SK-N-SH (cell line): Measurements from ENCODE around the gene SLC8A1. TPM values are rescaled to one million over a fixed set of nuclear protein-coding genes. Genes with fewer than 3 reads are reported as not detected.

Source experiments
- CTCF ChIA-PET: fragments of 300-600, 350-600 bp; formaldehyde crosslinking; extraction: SDS; loops from one replicate; lab custom pipeline; 2021; lab: Yijun Ruan, JAX
- POLR2A ChIA-PET: fragments of 350-600 bp; sonication (Branson Sonifier 250); formaldehyde crosslinking; extraction: SDS; loops from one replicate; lab custom pipeline; 2020; ENCODE audit warnings: antibody characterized with exemption, inconsistent platforms; lab: Yijun Ruan, JAX
- DNase-seq: peaks from one replicate; pipeline ENCODE4 v3.0.0; 2012
- H2AFZ ChIP-seq: fragments of 200-600 bp; sonication (generic); 2 replicates; pipeline ENCODE4 v1.8.1; 2016; ENCODE audit warnings: antibody characterized with exemption, mild to moderate bottlenecking, low read depth
- H3F3A ChIP-seq: fragments of 200-600 bp; sonication (generic); replicated peaks from 2 replicates; pipeline ENCODE3; 2016; ENCODE audit warnings: antibody characterized with exemption, mild to moderate bottlenecking; ENCODE audit not compliant: insufficient read depth
- H3K27ac ChIP-seq, 2 experiments: fragments of 200-500 bp in 1 of 2; fragments of 200-600 bp in 1 of 2; sonication (Bioruptor generic) in 1 of 2; sonication (generic), shearing (Covaris generic) in 1 of 2; 2 replicates each; pipeline versions ENCODE4 v1.5.1 to v1.6.1; 2014 to 2016; ENCODE audit warnings: low read depth in 2 of 2, inconsistent platforms in 1 of 2, low read length in 1 of 2, mild to moderate bottlenecking in 1 of 2, mixed read lengths in 1 of 2
- H3K27me3 ChIP-seq: fragments of 200-600 bp; sonication (generic), shearing (Covaris generic); 2 replicates; pipeline ENCODE4 v1.6.1; 2016; ENCODE audit warnings: mixed run types; ENCODE audit not compliant: insufficient read depth
- H3K36me3 ChIP-seq, 2 experiments: fragments of 200-500 bp in 1 of 2; fragments of 200-600 bp in 1 of 2; sonication (Bioruptor generic) in 1 of 2; sonication (generic) in 1 of 2; replicated peaks in 1 of 2; 2 replicates each; pipeline versions ENCODE3 to v1.5.1; 2014 to 2016; ENCODE audit warnings: low read length in 1 of 2, mild to moderate bottlenecking in 1 of 2; ENCODE audit not compliant: insufficient read depth in 2 of 2, control insufficient read depth in 1 of 2
- H3K4me1 ChIP-seq, 2 experiments: fragments of 200-500 bp in 1 of 2; fragments of 200-600 bp in 1 of 2; sonication (Bioruptor generic) in 1 of 2; sonication (generic), shearing (Covaris generic) in 1 of 2; 2 replicates each; pipeline versions ENCODE4 v1.5.1 to v1.6.1; 2014 to 2016; ENCODE audit warnings: low read depth in 1 of 2, low read length in 1 of 2, mixed run types in 1 of 2; ENCODE audit not compliant: insufficient read depth in 2 of 2, control insufficient read depth in 1 of 2
- H3K4me2 ChIP-seq: fragments of 200-600 bp; sonication (generic), shearing (Covaris generic); 2 replicates; pipeline ENCODE4 v1.6.1; 2017; ENCODE audit warnings: mixed run types
- H3K4me3 ChIP-seq, 2 experiments: fragments of 200-500 bp in 1 of 2; fragments of 200-600 bp in 1 of 2; sonication (Bioruptor generic) in 1 of 2; sonication (generic), shearing (Covaris generic) in 1 of 2; 2 replicates each; pipeline versions ENCODE4 v1.5.1 to v1.8.1; 2014 to 2016; ENCODE audit warnings: low read depth in 2 of 2, inconsistent platforms in 1 of 2, low read length in 1 of 2, mild to moderate bottlenecking in 1 of 2, mixed read lengths in 1 of 2, moderate library complexity in 1 of 2
- H3K79me2 ChIP-seq: fragments of 200-600 bp; sonication (generic); 2 replicates; pipeline ENCODE4 v1.8.1; 2017; ENCODE audit warnings: mild to moderate bottlenecking; ENCODE audit not compliant: insufficient read depth
- H3K9ac ChIP-seq: fragments of 200-600 bp; sonication (generic); 2 replicates; pipeline ENCODE4 v1.6.1; 2017; ENCODE audit warnings: mixed run types
- H3K9me2 ChIP-seq: fragments of 200-600 bp; sonication (generic); 2 replicates; pipeline ENCODE4 v1.6.1; 2017; ENCODE audit warnings: mixed run types
- H3K9me3 ChIP-seq: fragments of 200-600 bp; sonication (generic); 2 replicates; pipeline ENCODE4 v1.6.1; 2017; ENCODE audit warnings: mixed run types, mild to moderate bottlenecking, moderate library complexity
- H4K20me1 ChIP-seq: fragments of 200-600 bp; sonication (generic); 2 replicates; pipeline ENCODE4 v1.6.1; 2017; ENCODE audit warnings: mild to moderate bottlenecking, mixed run types; ENCODE audit not compliant: insufficient read depth
- EZH2phosphoT487 ChIP-seq: fragments of 200-600 bp; sonication (generic); IDR thresholded peaks from 2 replicates; pipeline ENCODE4 v1.6.1; 2017; ENCODE audit warnings: low read depth, mixed run types, mild to moderate bottlenecking, antibody characterized with exemption, moderate library complexity, borderline replicate concordance
- FOSL2 ChIP-seq: IDR thresholded peaks from 2 replicates; pipeline ENCODE4 v1.4.0; 2012; ENCODE audit warnings: low read depth, mild to moderate bottlenecking, moderate library complexity, borderline replicate concordance
- FOXJ3 ChIP-seq: sonication (generic); formaldehyde crosslinking; IDR thresholded peaks from 2 replicates; pipeline ENCODE4 v1.5.1; 2020; ENCODE audit warnings: mild to moderate bottlenecking, missing genetic modification reagents
- GATA2 ChIP-seq: sonication (generic); formaldehyde crosslinking; IDR thresholded peaks from 2 replicates; pipeline ENCODE4 v1.5.0; 2020; ENCODE audit warnings: mild to moderate bottlenecking, missing genetic modification reagents
- MEF2A ChIP-seq: IDR thresholded peaks from 2 replicates; pipeline ENCODE4 v1.4.0; 2012; ENCODE audit warnings: low read depth, borderline replicate concordance
- NFIC ChIP-seq: IDR thresholded peaks from 2 replicates; pipeline ENCODE4 v1.4.0; 2012; ENCODE audit warnings: borderline replicate concordance
- RAD21 ChIP-seq: IDR thresholded peaks from 2 replicates; pipeline ENCODE4 v1.6.1; 2012; ENCODE audit warnings: mild to moderate bottlenecking, low read length
- RXRA ChIP-seq: IDR thresholded peaks from 2 replicates; pipeline ENCODE4 v1.4.0; 2012; ENCODE audit warnings: low read depth, mild to moderate bottlenecking, borderline replicate concordance
- SIN3A ChIP-seq: IDR thresholded peaks from 2 replicates; pipeline ENCODE4 v1.6.1; 2012; ENCODE audit warnings: low read depth, mild to moderate bottlenecking, low read length, moderate library complexity, borderline replicate concordance
- TAF1 ChIP-seq: IDR thresholded peaks from 2 replicates; pipeline ENCODE4 v1.6.1; 2012; ENCODE audit warnings: low read depth, mild to moderate bottlenecking, low read length, moderate library complexity, borderline replicate concordance
- TCF12 ChIP-seq: IDR thresholded peaks from 2 replicates; pipeline ENCODE4 v1.4.0; 2012
- YY1 ChIP-seq: IDR thresholded peaks from 2 replicates; pipeline ENCODE4 v1.4.0; 2012; ENCODE audit warnings: low read depth, mild to moderate bottlenecking
- WGBS: methylation state at CpG from one replicate; pipeline ENCODE4 v1.1.6; 2017; ENCODE audit warnings: low lambda C conversion rate; 5-methylcytosine and 5-hydroxymethylcytosine counted together
- polyA plus RNA-seq, 3 experiments: library from polyadenylated mRNA; depleted of rRNA; stranded (reverse); fragments of >200 nt; gene quantifications; 2 replicates each; pipeline ENCODE4 v1.2.3, GENCODE V29; 2012
- TF ChIP-seq, protein P1 (sequence below): IDR thresholded peaks from 2 replicates; pipeline ENCODE4; 2012
- TF ChIP-seq, protein P2 (sequence below): fragments of 150-350 bp; IDR thresholded peaks from 2 replicates; pipeline ENCODE4 v1.6.1; 2016; ENCODE audit warnings: mild to moderate bottlenecking, low read depth, low read length
- TF ChIP-seq, protein P3 (sequence below): IDR thresholded peaks from 2 replicates; pipeline ENCODE4 v1.6.1; 2012; ENCODE audit warnings: mild to moderate bottlenecking, low read depth, low read length, moderate library complexity

SLC8A1 gene
- polyA plus RNA-seq, 1 of the 3 experiments (the other 2 are of a cell fraction): 3.2 TPM

DNA sequence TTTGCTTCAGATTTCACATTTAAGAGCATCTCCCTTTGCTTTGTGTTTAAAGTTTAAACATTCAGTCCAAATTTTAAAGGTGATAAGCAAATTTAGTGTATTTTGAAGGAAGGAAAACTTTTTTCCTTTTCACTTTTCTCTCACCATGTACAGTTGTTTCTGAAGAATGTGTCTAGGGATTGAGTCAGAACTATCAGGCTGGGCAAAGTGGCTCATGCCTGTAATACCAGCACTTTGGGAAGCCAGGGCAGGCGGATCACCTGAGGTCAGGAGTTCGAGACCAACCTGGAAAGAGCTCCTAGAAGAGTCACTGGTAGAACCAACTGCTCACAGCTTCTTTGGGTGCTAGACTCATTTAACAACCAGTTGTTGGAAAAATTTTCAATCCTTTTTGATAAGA is 345.8 kb downstream of the SLC8A1 start (continued):
- TF ChIP-seq YY1 (no peak), SIN3A (no peak), TCF12 (no peak), NFIC (no peak), FOXJ3 (CRISPR knock-in tag) (no peak), RXRA (no peak)

GRCh38 chr2:40105593-40105992 is 346.3 kb downstream of the SLC8A1 start:
- Histone ChIP-seq H3K79me2 (no peaks in the 10 kb centered on the region), H3K4me2 (no peak overlapping the region), H3K36me3 (no peaks in the 10 kb centered on the region), H3K9me2 (no peaks in the 10 kb centered on the region), H3K4me1 (peaks cover 5 to 32% of the 10 kb centered on the region in 2 experiments), H3K27me3 (no peaks in the 10 kb centered on the region), H3K9ac (no peak overlapping the region), H2AFZ (no peak overlapping the region), H4K20me1 (no peaks in the 10 kb centered on the region), H3K9me3 (no peaks in the 10 kb centered on the region), H3K27ac (no peak overlapping the region), H3K4me3 (no peak overlapping the region), H3F3A (peaks cover 28% of the 10 kb centered on the region)
- 87% methylated on average over 5 of the region's 5 CpGs for WGBS
- DNase-seq: no peak
- CTCF ChIA-PET: interaction anchor here (1.4 kb wide), 1 partner anchor 10 kb away, joined by 3 read pairs; no protein-coding TSS in a partner anchor
- POLR2A ChIA-PET: no interaction called here
- TF ChIP-seq MEF2A: no peak

DNA sequence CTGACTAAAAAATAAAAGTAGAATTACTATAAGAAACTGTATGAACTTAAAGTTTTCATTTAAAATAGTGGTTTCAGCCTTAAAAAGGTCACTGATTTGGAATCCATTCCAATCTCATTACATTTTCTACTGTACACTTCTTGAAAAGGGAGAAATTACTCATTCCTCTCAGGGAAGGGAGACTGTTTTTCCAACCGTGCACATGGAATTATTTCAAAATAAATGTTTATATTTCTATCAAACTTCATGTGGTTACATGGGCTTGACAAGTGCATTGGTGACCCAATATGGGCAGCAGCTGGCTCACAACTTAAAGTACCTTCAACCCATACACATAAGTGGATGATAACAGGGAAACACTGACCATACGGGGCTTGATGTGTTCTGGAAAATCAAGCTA is 348.3 kb downstream of the SLC8A1 start:
- Histone ChIP-seq H3K36me3 (no peaks in the 10 kb centered on the region), H3K27ac (peak overlapping the region in 1 of 2 experiments; percentile 85; a peak in 2 of 4 replicates), H3K9ac (peak overlapping the region; percentile 58; the same call in 1 of the 2 replicates), H3K9me2 (no peaks in the 10 kb centered on the region), H3K79me2 (no peaks in the 10 kb centered on the region), H3K9me3 (no peaks in the 10 kb centered on the region), H3K4me2 (peak overlapping the region; percentile 42; the same call in 1 of the 2 replicates), H4K20me1 (no peaks in the 10 kb centered on the region)
- CTCF ChIA-PET: no interaction called here
- DNase-seq: no peak
- WGBS: 43% methylated on average over 2 of the region's 2 CpGs
- TF ChIP-seq, protein P1, sequence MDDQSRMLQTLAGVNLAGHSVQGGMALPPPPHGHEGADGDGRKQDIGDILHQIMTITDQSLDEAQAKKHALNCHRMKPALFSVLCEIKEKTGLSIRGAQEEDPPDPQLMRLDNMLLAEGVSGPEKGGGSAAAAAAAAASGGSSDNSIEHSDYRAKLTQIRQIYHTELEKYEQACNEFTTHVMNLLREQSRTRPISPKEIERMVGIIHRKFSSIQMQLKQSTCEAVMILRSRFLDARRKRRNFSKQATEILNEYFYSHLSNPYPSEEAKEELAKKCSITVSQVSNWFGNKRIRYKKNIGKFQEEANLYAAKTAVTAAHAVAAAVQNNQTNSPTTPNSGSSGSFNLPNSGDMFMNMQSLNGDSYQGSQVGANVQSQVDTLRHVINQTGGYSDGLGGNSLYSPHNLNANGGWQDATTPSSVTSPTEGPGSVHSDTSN: peak; percentile 45; the same call in 1 of the 2 replicates
- TF ChIP-seq FOSL2 (peak; percentile 16; the same call in 1 of the 2 replicates), EZH2phosphoT487 (no peak), RAD21 (no peak), TAF1 (no peak), TCF12 (peak; percentile 55), NFIC (0 out of 2 replicates have a peak, but pooled peaks have one; percentile 14), GATA2 (no peak)
- TF ChIP-seq, protein P2, sequence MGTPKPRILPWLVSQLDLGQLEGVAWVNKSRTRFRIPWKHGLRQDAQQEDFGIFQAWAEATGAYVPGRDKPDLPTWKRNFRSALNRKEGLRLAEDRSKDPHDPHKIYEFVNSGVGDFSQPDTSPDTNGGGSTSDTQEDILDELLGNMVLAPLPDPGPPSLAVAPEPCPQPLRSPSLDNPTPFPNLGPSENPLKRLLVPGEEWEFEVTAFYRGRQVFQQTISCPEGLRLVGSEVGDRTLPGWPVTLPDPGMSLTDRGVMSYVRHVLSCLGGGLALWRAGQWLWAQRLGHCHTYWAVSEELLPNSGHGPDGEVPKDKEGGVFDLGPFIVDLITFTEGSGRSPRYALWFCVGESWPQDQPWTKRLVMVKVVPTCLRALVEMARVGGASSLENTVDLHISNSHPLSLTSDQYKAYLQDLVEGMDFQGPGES: no peak
- TF ChIP-seq, protein P3, sequence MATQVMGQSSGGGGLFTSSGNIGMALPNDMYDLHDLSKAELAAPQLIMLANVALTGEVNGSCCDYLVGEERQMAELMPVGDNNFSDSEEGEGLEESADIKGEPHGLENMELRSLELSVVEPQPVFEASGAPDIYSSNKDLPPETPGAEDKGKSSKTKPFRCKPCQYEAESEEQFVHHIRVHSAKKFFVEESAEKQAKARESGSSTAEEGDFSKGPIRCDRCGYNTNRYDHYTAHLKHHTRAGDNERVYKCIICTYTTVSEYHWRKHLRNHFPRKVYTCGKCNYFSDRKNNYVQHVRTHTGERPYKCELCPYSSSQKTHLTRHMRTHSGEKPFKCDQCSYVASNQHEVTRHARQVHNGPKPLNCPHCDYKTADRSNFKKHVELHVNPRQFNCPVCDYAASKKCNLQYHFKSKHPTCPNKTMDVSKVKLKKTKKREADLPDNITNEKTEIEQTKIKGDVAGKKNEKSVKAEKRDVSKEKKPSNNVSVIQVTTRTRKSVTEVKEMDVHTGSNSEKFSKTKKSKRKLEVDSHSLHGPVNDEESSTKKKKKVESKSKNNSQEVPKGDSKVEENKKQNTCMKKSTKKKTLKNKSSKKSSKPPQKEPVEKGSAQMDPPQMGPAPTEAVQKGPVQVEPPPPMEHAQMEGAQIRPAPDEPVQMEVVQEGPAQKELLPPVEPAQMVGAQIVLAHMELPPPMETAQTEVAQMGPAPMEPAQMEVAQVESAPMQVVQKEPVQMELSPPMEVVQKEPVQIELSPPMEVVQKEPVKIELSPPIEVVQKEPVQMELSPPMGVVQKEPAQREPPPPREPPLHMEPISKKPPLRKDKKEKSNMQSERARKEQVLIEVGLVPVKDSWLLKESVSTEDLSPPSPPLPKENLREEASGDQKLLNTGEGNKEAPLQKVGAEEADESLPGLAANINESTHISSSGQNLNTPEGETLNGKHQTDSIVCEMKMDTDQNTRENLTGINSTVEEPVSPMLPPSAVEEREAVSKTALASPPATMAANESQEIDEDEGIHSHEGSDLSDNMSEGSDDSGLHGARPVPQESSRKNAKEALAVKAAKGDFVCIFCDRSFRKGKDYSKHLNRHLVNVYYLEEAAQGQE: no peak
- TF ChIP-seq, all 33 proteins: peak for 4
- POLR2A ChIA-PET: no interaction called here
- peak overlapping the region in 1 of 2 experiments; percentile 14; a peak in 1 of 4 replicates for H3K4me3 ChIP-seq
- peak overlapping the region; percentile 39; the same call in 1 of the 2 replicates for H2AFZ ChIP-seq
- peaks cover 33% of the 10 kb centered on the region for H3F3A ChIP-seq
- no peaks in the 10 kb centered on the region for H3K27me3 ChIP-seq
- peaks cover 5 to 36% of the 10 kb centered on the region in 2 experiments for H3K4me1 ChIP-seq
